ENCODE results near the gene CACNA2D2.

DNA sequence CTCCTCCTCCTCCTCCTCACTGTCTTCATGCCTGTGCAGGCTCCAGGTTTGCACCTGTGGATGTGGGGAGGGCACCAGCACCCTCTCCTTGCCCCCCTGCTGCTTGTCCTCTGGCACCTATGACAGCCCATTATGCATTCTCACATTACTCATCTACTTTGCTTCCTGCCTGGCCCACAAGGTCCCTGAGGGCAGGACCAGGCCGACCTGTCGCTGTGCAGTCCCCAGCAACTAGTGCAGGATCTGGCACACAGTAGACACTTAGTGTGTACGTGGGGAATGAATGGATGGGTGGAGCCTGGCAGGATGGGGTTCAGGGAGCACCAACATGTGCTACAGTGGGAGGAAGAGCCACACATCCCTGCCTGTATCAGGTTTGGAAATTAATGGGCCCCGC, 85.8 kb downstream of the CACNA2D2 start:
- no peak for TF ChIP-seq CTCF (conservative IDR thresholded peaks at IDR 0.05 in 1 of 2, IDR thresholded peaks at IDR 0.05 in 1 of 2; ENCODE audit: low read depth in 1 of 2, low read length in 2 of 2)
- TF ChIP-seq EZH2 (IDR thresholded peaks at IDR 0.05; ENCODE audit: low read length, missing control alignments), result no peak

Data from fibroblast of lung (primary cell).